Mesothelial cell of epicardium (in vitro differentiated cells): ENCODE results near the gene GRK2. TPM values are rescaled to one million over a fixed set of nuclear protein-coding genes. Genes with fewer than 3 reads are reported as not detected.

Experiments used
- DNase-seq, 2 experiments: peaks; one replicate each; pipeline ENCODE4 v3.0.0; 2021; ENCODE audit warnings: low spot score in 2 of 2; ENCODE audit not compliant: unreplicated experiment in 2 of 2
- H3K27ac Mint-ChIP-seq: 2 replicates; pipeline ENCODE4 v1.8.0; 2021; ENCODE audit warnings: mixed read lengths
- H3K27me3 Mint-ChIP-seq: 2 replicates; pipeline ENCODE4 v1.8.0; 2021; ENCODE audit warnings: low read depth, mixed read lengths
- H3K36me3 Mint-ChIP-seq: 2 replicates; pipeline ENCODE4 v1.8.0; 2021; ENCODE audit warnings: mixed read lengths
- H3K4me1 Mint-ChIP-seq: 2 replicates; pipeline ENCODE4 v1.8.0; 2021; ENCODE audit warnings: mixed read lengths
- H3K4me3 Mint-ChIP-seq: 2 replicates; pipeline ENCODE4 v1.8.0; 2021; ENCODE audit warnings: mild to moderate bottlenecking, moderate library complexity, mixed read lengths
- H3K9me3 Mint-ChIP-seq: 2 replicates; pipeline ENCODE4 v1.8.0; 2021; ENCODE audit warnings: mixed read lengths
- CTCF ChIP-seq: fragments of 200-600 bp; sonication (generic); IDR thresholded peaks from one replicate; pipeline ENCODE4 v1.5.0; 2021; ENCODE audit warnings: antibody characterized with exemption; ENCODE audit not compliant: unreplicated experiment
- total RNA-seq: library from RNA; stranded (reverse); gene quantifications from 3 replicates; pipeline ENCODE4 v1.2.1, GENCODE V29; 2021

The GRK2 gene
- total RNA-seq, 1 donor from 2014 or later, result 46.4 TPM

- H3K27ac Mint-ChIP-seq, result peak overlapping the region; percentile 61
Measured at GRCh38 chr11:67251841-67252240, 14.4 kb upstream of the GRK2 start.

GRCh38 chr11:67252831-67253239, 13.4 kb upstream of the GRK2 start:
- no peak for TF ChIP-seq CTCF
- peaks cover 60% of the 10 kb centered on the region for H3K36me3 Mint-ChIP-seq
- no peaks in the 10 kb centered on the region for H3K9me3 Mint-ChIP-seq
- peak overlapping the region; percentile 84 for H3K27ac Mint-ChIP-seq
- H3K27me3 Mint-ChIP-seq, result no peaks in the 10 kb centered on the region
- no peak for DNase-seq
- H3K4me1 Mint-ChIP-seq, result peaks cover 38% of the 10 kb centered on the region
- H3K4me3 Mint-ChIP-seq, result no peak overlapping the region

More at GRCh38 chr11:67251841-67252240, 14.4 kb upstream of the GRK2 start:
- H3K4me1 Mint-ChIP-seq, result peaks cover 41% of the 10 kb centered on the region
- H3K36me3 Mint-ChIP-seq, result peaks cover 56% of the 10 kb centered on the region
- TF ChIP-seq CTCF, result no peak
- H3K27me3 Mint-ChIP-seq, result no peaks in the 10 kb centered on the region
- H3K9me3 Mint-ChIP-seq, result no peaks in the 10 kb centered on the region
- DNase-seq, result no peak
- H3K4me3 Mint-ChIP-seq, result no peak overlapping the region

- DNase-seq, result no peak
- H3K9me3 Mint-ChIP-seq, result no peaks in the 10 kb centered on the region
- peaks cover 26% of the 10 kb centered on the region for H3K4me1 Mint-ChIP-seq
Measured at GRCh38 chr11:67253872-67254624, 12.2 kb upstream of the GRK2 start.

GRCh38 chr11:67254798-67255197, 11.5 kb upstream of the GRK2 start:
- no peaks in the 10 kb centered on the region for H3K9me3 Mint-ChIP-seq

More at GRCh38 chr11:67253872-67254624, 12.2 kb upstream of the GRK2 start:
- no peak overlapping the region for H3K4me3 Mint-ChIP-seq
- no peaks in the 10 kb centered on the region for H3K27me3 Mint-ChIP-seq
- peaks cover 49% of the 10 kb centered on the region for H3K36me3 Mint-ChIP-seq
- peak overlapping the region; percentile 84 for H3K27ac Mint-ChIP-seq
- TF ChIP-seq CTCF, result no peak

GRCh38 chr11:67255353-67255752, 10.9 kb upstream of the GRK2 start:
- H3K36me3 Mint-ChIP-seq, result peaks cover 36% of the 10 kb centered on the region
- H3K27me3 Mint-ChIP-seq, result no peaks in the 10 kb centered on the region
- no peak for TF ChIP-seq CTCF
- H3K27ac Mint-ChIP-seq, result peak overlapping the region; percentile 30
- H3K9me3 Mint-ChIP-seq, result no peaks in the 10 kb centered on the region
- no peak for DNase-seq
- peaks cover 20% of the 10 kb centered on the region for H3K4me1 Mint-ChIP-seq
- no peak overlapping the region for H3K4me3 Mint-ChIP-seq

More at GRCh38 chr11:67254798-67255197, 11.5 kb upstream of the GRK2 start:
- peaks cover 20% of the 10 kb centered on the region for H3K4me1 Mint-ChIP-seq
- H3K36me3 Mint-ChIP-seq, result peaks cover 41% of the 10 kb centered on the region
- TF ChIP-seq CTCF, result no peak
- H3K27ac Mint-ChIP-seq, result peak overlapping the region; percentile 84
- H3K27me3 Mint-ChIP-seq, result no peaks in the 10 kb centered on the region
- no peak overlapping the region for H3K4me3 Mint-ChIP-seq
- no peak for DNase-seq
